Activated CD8-positive, alpha-beta memory T cell treated with anti-CD3 and anti-CD28 coated beads, Interleukin-2, amount 10 ng/mL, durations not matched to agents 7 days and 5 days (primary cell): ENCODE results near the gene EBF4. TPM values are rescaled to one million over a fixed set of nuclear protein-coding genes. Genes with fewer than 3 reads are reported as not detected.
"Not testable (repeated sequence)": the region's sequence is repeated elsewhere in the genome, so short reads cannot be mapped to it uniquely, and the experiment has no call there.

ENCODE experiments used
- ATAC-seq: fragments of 150-1000 bp; cut with Tn5 transposase; one replicate; pipeline ENCODE4 v1.10.0; 2021; ENCODE audit warnings: moderate library complexity
- CTCF ChIA-PET: fragments of 350-600 bp; sonication (Branson Sonifier 250); formaldehyde crosslinking; loops from one replicate; lab custom pipeline; 2021; ENCODE audit warnings: antibody characterized with exemption; lab: Charles Lee
- DNase-seq: peaks from one replicate; pipeline ENCODE4 v3.0.0-alpha.2; 2020
- H3K27ac Mint-ChIP-seq: one replicate; pipeline ENCODE4 v1.8.0; 2021; ENCODE audit warnings: mild to moderate bottlenecking, mixed read lengths
- H3K27me3 Mint-ChIP-seq: one replicate; pipeline ENCODE4 v1.8.0; 2021; ENCODE audit warnings: mixed read lengths
- H3K36me3 Mint-ChIP-seq: one replicate; pipeline ENCODE4 v1.8.0; 2021; ENCODE audit warnings: mild to moderate bottlenecking, mixed read lengths
- H3K4me1 Mint-ChIP-seq: one replicate; pipeline ENCODE4 v1.8.0; 2021; ENCODE audit warnings: mixed read lengths
- H3K4me3 Mint-ChIP-seq: one replicate; pipeline ENCODE4 v1.8.0; 2021; ENCODE audit warnings: mild to moderate bottlenecking, moderate library complexity, mixed read lengths
- H3K9me3 Mint-ChIP-seq: one replicate; pipeline ENCODE4 v1.8.0; 2022; ENCODE audit warnings: low read depth, mixed read lengths
- total RNA-seq, 2 experiments: library from RNA; stranded (reverse); gene quantifications; one replicate each; pipeline ENCODE4 v1.2.3, GENCODE V29; 2021

EBF4 gene
- total RNA-seq, 2 experiments from 2014 or later = 1.3 to 3.1 TPM

GRCh38 chr20:2688041-2688591 lies 4.5 kb upstream of the EBF4 start:
- peaks cover 2% of the 10 kb centered on the region for H3K36me3 Mint-ChIP-seq
- peak overlapping the region; percentile 52 for H3K27ac Mint-ChIP-seq
- H3K9me3 Mint-ChIP-seq = no peaks in the 10 kb centered on the region
- peak; percentile 89 for DNase-seq
- ATAC-seq = peak; percentile 85
- peaks cover 32% of the 10 kb centered on the region for H3K4me1 Mint-ChIP-seq
- H3K4me3 Mint-ChIP-seq = peak overlapping the region; percentile 40
- peaks cover 39% of the 10 kb centered on the region for H3K27me3 Mint-ChIP-seq
- CTCF ChIA-PET = interaction anchor here (0.6 to 6.3 kb wide), 24 partner anchors 11 to 509 kb away, joined by 3 to 101 read pairs (median 5); partner anchors contain the start of genes IDH3B, PCED1A and VPS16

- no peak overlapping the region for H3K4me3 Mint-ChIP-seq
These were observed 2.4 kb upstream of the EBF4 start for GRCh38 chr20:2690213-2690612.

GRCh38 chr20:2690718-2691117 lies 1.9 kb upstream of the EBF4 start:
- Mint-ChIP-seq H3K27ac (no peak overlapping the region), H3K4me1 (peaks cover 26% of the 10 kb centered on the region), H3K9me3 (no peaks in the 10 kb centered on the region), H3K27me3 (peaks cover 51% of the 10 kb centered on the region), H3K36me3 (peaks cover 2% of the 10 kb centered on the region), H3K4me3 (no peak overlapping the region)
- no peak for ATAC-seq
- CTCF ChIA-PET = interaction anchor here (1.5 to 6.3 kb wide), 3 partner anchors 51 to 61 kb away, joined by 4 to 101 read pairs (median 87); no protein-coding TSS in a partner anchor
- DNase-seq = no peak

More at GRCh38 chr20:2690213-2690612, 2.4 kb upstream of the EBF4 start:
- Mint-ChIP-seq H3K27ac (no peak overlapping the region), H3K9me3 (no peaks in the 10 kb centered on the region), H3K36me3 (peaks cover 2% of the 10 kb centered on the region), H3K27me3 (peaks cover 46% of the 10 kb centered on the region), H3K4me1 (peaks cover 27% of the 10 kb centered on the region)
- CTCF ChIA-PET = interaction anchor here (3.1 to 6.3 kb wide), 3 partner anchors 20 to 61 kb away, joined by 13 to 101 read pairs (median 87); no protein-coding TSS in a partner anchor
- DNase-seq (no peak), ATAC-seq (no peak)

GRCh38 chr20:2691127-2691526 lies 1.5 kb upstream of the EBF4 start:
- ATAC-seq (no peak), DNase-seq (no peak)
- no peak overlapping the region for H3K27ac Mint-ChIP-seq
- peaks cover 26% of the 10 kb centered on the region for H3K4me1 Mint-ChIP-seq
- H3K4me3 Mint-ChIP-seq = peak overlapping the region; percentile 73
- H3K27me3 Mint-ChIP-seq = peaks cover 55% of the 10 kb centered on the region
- H3K9me3 Mint-ChIP-seq = no peaks in the 10 kb centered on the region
- peaks cover 2% of the 10 kb centered on the region for H3K36me3 Mint-ChIP-seq
- CTCF ChIA-PET = interaction anchor here (1.5 kb wide), 1 partner anchor 50 kb away, joined by 4 read pairs; no protein-coding TSS in a partner anchor

DNA sequence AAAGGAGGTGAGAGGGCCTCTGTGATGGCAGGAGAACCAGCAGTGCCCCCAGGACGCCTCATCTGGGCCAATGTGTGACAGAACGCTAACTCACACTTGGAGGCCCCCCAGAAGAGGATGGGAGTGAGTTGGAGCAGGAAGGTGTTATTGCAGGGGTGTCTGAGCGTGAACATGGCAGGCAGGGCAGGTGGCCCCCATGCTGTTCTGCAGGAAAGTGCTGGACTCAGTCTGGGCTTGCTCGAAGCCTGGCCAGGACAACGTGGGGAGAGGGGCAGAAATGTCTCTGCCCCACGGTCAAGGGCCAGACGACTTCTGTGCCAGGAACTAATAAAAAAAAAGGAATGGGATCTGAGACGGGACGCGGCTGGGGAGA lies 931 bp upstream of the EBF4 start:
- H3K36me3 Mint-ChIP-seq = peaks cover 2% of the 10 kb centered on the region
- DNase-seq (no peak), ATAC-seq (no peak)
- peaks cover 53% of the 10 kb centered on the region for H3K27me3 Mint-ChIP-seq
- peak overlapping the region; percentile 73 for H3K4me3 Mint-ChIP-seq
- no peak overlapping the region for H3K27ac Mint-ChIP-seq
- H3K9me3 Mint-ChIP-seq = no peaks in the 10 kb centered on the region
- H3K4me1 Mint-ChIP-seq = peaks cover 26% of the 10 kb centered on the region
- CTCF ChIA-PET = interaction anchor here (1.0 to 1.5 kb wide), 2 partner anchors 50 to 61 kb away, joined by 3 to 4 read pairs; no protein-coding TSS in a partner anchor

DNA sequence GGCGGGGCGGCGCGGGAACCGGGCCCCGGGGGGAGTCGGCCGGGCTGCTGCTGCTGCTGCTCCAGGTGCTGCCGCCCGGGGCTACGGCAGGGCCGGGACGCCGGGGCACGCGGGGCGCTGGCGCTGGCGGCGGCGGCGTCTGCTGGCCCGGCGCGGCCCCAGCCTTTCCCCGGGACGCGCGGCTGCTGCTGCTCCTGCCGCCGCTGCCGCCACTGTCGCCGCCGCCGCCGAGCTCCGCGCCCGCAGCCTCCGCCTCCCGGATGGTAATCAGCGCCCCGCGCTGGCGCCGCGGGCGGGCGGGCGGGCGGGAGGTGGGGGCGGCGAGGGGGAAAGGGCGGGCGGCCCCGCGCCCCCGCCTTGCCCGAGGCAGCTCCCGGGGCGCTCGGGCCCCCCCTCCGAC lies 306 bp downstream of the EBF4 start:
- Mint-ChIP-seq H3K9me3 (no peaks in the 10 kb centered on the region), H3K27me3 (peaks cover 57% of the 10 kb centered on the region), H3K4me1 (peaks cover 21% of the 10 kb centered on the region), H3K4me3 (no peak overlapping the region), H3K36me3 (peaks cover 2% of the 10 kb centered on the region), H3K27ac (no peak overlapping the region)
- CTCF ChIA-PET = interaction anchor here (0.9 to 1.6 kb wide), 3 partner anchors 14 to 49 kb away, joined by 3 to 8 read pairs (median 3); no protein-coding TSS in a partner anchor
- DNase-seq (no peak), ATAC-seq (peak; percentile 8)

DNA sequence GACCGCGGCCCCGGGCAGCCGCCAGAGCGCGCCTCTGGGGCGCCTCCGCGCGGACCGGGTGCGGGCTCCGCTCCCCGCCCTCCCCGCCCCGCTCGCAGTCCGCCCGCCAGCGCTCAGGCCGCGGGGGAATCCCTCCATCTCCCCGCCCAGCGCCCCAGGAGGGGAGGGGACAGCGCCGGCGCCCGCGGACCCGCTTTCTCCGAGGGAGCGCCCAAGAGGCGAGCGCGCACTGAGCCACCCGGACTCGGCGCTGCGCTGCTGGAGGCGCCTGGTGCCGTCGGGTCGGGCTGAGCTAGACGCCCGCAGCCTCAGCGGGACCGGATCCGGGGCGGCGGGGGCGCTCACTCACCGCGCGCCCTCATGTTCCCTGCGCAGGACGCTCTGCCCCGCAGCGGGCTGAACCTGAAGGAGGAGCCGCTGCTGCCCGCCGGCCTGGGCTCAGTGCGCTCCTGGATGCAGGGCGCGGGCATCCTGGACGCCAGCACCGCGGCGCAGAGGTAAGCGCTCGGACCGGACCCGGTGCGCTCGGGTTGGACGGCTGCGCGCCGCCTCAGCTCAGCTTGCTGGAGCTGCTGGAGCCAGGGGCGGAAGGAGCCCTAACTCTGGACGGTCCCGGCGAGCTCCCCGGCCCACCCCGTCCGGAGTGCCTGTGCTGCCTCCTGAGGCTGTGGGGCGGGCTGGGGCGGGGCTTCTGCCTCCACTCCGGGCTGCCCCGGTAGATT lies 867 bp downstream of the EBF4 start:
- DNase-seq (no peak), ATAC-seq (peak; percentile 45)
- H3K27me3 Mint-ChIP-seq = peaks cover 59% of the 10 kb centered on the region
- H3K9me3 Mint-ChIP-seq = no peaks in the 10 kb centered on the region
- H3K36me3 Mint-ChIP-seq = peaks cover 2% of the 10 kb centered on the region
- H3K4me3 Mint-ChIP-seq = no peak overlapping the region
- CTCF ChIA-PET = interaction anchor here (0.9 to 1.7 kb wide), 10 partner anchors 8 to 60 kb away, joined by 3 to 8 read pairs (median 4); no protein-coding TSS in a partner anchor
- H3K4me1 Mint-ChIP-seq = peaks cover 15% of the 10 kb centered on the region
- no peak overlapping the region for H3K27ac Mint-ChIP-seq

- ATAC-seq (no peak), DNase-seq (no peak)
- H3K27me3 Mint-ChIP-seq = peaks cover 63% of the 10 kb centered on the region
- no peak overlapping the region for H3K4me3 Mint-ChIP-seq
- CTCF ChIA-PET = interaction anchor here (0.9 to 1.7 kb wide), 9 partner anchors 9 to 59 kb away, joined by 3 to 8 read pairs (median 4); no protein-coding TSS in a partner anchor
- H3K36me3 Mint-ChIP-seq = peaks cover 2% of the 10 kb centered on the region
- H3K9me3 Mint-ChIP-seq = no peaks in the 10 kb centered on the region
- no peak overlapping the region for H3K27ac Mint-ChIP-seq
- peaks cover 12% of the 10 kb centered on the region for H3K4me1 Mint-ChIP-seq
These were observed 1.5 kb downstream of the EBF4 start for GRCh38 chr20:2694008-2694471.

- Mint-ChIP-seq H3K9me3 (no peaks in the 10 kb centered on the region), H3K4me3 (peak overlapping the region; percentile 1), H3K4me1 (peaks cover 9% of the 10 kb centered on the region), H3K27me3 (peaks cover 59% of the 10 kb centered on the region), H3K27ac (no peak overlapping the region), H3K36me3 (peaks cover 2% of the 10 kb centered on the region)
- CTCF ChIA-PET = interaction anchor here (1.2 to 1.7 kb wide), 6 partner anchors 9 to 59 kb away, joined by 3 to 6 read pairs (median 4); no protein-coding TSS in a partner anchor
- DNase-seq (no peak), ATAC-seq (no peak)
These were observed 1.9 kb downstream of the EBF4 start for GRCh38 chr20:2694519-2694918.

DNA sequence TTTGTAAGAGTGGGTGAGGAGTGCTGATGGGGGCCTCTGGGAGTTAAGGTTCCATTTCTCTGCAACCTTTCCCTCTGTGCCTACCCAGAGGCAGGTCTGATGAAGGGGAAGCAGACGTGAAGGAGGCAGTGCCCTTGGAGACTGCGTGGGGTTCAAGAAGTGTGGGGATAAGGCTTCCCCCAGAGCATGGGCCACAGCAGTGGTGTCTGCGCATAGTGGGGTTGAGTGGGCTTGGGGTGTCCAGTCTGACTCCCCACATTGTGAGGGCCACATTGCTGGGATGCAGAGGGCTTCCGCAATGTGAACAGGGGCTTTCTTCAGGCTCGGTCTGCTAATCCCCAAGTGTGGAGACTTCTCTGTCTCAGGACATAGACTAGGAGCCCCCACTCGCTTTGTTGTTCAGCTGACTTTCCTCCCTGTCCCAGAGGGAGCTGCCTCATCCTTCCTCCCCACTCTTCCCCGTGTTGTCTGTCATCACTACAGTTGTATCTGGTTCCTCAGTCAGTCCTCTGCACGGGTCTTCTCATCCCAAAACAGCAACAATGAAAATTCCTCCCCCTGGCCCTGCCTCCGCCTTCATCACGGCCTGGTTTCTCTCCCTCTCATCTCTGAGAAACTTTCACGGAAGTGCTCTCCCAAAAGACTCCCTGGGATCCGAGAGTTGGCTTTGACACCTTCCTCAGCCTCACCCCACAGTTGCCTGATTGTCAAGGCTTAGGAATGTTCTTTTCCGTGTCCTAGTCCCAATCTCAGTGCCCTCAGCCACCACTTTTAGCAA lies 2.8 kb downstream of the EBF4 start:
- H3K4me3 Mint-ChIP-seq = peak overlapping the region; percentile 1
- no peak for ATAC-seq
- no peak overlapping the region for H3K27ac Mint-ChIP-seq
- peaks cover 54% of the 10 kb centered on the region for H3K27me3 Mint-ChIP-seq
- CTCF ChIA-PET = interaction anchor here (1.7 kb wide), 1 partner anchor 45 kb away, joined by 4 read pairs; no protein-coding TSS in a partner anchor
- DNase-seq = no peak
- peaks cover 9% of the 10 kb centered on the region for H3K4me1 Mint-ChIP-seq
- H3K9me3 Mint-ChIP-seq = no peaks in the 10 kb centered on the region
- H3K36me3 Mint-ChIP-seq = peaks cover 2% of the 10 kb centered on the region

DNA sequence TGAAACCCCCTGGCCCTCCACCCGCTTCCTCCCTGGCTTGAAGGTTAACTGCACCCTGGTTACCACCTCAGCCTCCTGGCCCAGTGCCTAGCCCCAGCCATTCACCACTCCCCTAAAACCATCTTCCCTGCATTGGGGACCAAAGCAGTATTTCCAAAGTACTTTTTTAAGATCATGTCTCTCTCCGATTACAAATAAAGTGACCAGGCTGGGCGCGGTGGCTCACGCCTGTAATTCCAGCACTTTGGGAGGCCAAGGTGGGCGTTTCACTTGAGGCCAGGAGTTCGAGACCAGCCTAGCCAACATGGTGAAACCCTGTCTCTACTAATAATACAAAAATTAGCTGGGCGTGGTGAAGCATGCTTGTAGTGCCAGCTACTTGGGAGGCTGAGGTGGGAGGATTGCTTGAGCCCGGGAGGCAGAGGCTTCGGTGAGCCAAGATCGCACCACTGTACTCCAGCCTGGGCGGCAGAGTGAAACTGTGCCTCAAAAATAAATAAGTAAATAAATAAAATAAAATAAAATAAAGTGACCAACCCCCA lies 3.5 kb downstream of the EBF4 start:
- H3K27ac Mint-ChIP-seq, H3K36me3 Mint-ChIP-seq, H3K9me3 Mint-ChIP-seq, H3K4me1 Mint-ChIP-seq, ATAC-seq, H3K4me3 Mint-ChIP-seq, DNase-seq, CTCF ChIA-PET: not testable (repeated sequence)
- H3K27me3 Mint-ChIP-seq = peaks cover 52% of the 10 kb centered on the region

GRCh38 chr20:2696646-2697045 lies 4.1 kb downstream of the EBF4 start:
- DNase-seq = peak; percentile 22
- Mint-ChIP-seq H3K4me1 (peaks cover 6% of the 10 kb centered on the region), H3K27me3 (peaks cover 46% of the 10 kb centered on the region), H3K27ac (no peak overlapping the region), H3K9me3 (no peaks in the 10 kb centered on the region), H3K4me3 (no peak overlapping the region), H3K36me3 (peaks cover 2% of the 10 kb centered on the region)
- ATAC-seq = no peak
- CTCF ChIA-PET = interaction anchor here (0.8 kb wide), 1 partner anchor 10 kb away, joined by 3 read pairs; no protein-coding TSS in a partner anchor
